ENCODE data around the gene KCNG2.

The KCNG2 gene

DNA sequence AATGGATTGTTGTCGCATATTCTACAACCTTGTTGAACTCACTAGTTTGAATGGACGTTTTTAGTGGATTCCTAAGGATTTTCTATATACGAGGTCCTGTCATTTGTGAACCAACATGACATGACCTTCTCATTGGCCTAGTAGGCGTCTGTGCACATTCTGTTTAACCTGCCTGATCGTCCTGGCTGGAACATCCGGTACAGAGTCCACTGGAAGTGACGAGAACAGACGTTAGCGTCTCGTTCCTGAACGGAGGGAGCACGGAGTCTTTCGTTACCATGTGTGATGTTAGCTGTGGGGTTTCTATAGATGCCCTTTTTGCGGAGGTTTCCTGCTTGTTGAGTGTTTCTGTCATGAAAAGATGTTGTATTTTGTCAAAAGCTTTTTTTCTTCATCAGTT, 91.8 kb downstream of the KCNG2 start:
- DNase-seq: no peak

DNA sequence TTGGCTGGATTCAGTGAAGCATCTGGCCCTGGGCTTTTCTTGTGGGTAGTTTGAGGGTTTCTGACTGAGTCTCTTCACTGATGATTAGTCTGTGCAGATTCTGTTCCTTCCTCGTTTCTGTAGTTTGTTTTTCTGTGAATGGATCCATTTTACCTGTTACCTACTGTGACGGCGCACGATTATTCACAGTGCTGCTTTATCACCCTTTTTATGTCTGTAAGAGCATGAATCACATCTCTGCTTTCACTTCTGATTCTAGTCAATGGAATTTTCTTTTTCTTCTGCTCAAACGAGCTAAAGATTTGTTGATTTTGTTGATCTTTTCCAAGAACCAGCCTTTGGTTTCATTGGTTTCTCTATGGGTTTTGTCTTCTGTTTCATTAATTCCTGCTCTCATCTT, 92.9 kb downstream of the KCNG2 start:
- DNase-seq: no peak

DNA sequence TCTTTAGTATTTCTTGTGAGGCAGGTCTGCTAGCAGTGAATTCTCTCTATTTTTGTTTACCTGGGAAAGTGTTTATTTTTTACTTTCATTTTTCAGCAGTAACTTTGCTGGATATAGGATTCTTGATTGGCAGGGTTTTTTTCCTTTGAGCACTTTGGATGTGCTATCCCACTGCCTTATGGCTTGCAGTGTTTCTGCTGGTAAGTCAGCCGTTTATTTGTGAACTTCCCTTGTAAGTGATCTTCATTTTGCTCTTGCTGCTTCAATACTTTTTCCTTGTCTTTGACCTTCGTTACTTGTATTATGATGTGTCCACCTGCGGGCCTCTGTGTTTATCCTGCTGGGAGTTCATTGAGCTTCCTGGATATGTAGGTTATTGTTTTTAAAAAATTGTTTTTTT, 99.0 kb downstream of the KCNG2 start:
- DNase-seq: no peak

DNA sequence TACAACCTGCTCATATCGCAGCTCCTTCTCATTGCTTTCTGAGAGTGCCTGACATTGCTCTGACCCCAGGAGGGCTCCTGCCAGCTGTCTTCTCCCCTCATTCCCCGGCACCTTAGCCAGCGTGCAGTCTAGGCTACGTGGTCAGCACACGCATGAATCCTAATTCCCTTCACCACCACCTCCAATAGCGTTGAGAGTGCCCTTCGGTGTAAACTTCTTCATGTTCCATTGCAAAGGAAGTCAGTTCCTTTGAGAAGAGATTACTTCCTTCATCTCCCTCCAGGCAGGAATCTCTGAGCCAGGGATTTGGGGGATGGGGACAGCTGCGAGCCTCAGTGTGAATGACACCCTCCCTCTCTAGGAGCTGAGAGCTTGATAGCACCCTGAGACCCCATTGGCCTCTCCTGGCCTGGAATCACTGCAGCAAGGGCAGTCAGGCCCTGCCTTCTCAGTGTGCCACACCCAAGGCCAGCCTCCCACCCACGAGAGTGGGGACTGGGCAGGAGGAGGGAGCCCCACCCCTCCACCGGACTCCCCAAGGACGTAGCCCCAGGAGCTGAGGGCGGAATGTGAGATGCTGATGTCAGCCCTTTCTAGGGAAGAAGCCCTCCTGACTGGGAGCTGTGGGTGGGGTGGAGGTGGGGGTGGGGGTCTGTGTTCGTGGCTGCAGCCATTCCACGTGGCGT, 100.3 kb downstream of the KCNG2 start:
- no peak for DNase-seq

DNA sequence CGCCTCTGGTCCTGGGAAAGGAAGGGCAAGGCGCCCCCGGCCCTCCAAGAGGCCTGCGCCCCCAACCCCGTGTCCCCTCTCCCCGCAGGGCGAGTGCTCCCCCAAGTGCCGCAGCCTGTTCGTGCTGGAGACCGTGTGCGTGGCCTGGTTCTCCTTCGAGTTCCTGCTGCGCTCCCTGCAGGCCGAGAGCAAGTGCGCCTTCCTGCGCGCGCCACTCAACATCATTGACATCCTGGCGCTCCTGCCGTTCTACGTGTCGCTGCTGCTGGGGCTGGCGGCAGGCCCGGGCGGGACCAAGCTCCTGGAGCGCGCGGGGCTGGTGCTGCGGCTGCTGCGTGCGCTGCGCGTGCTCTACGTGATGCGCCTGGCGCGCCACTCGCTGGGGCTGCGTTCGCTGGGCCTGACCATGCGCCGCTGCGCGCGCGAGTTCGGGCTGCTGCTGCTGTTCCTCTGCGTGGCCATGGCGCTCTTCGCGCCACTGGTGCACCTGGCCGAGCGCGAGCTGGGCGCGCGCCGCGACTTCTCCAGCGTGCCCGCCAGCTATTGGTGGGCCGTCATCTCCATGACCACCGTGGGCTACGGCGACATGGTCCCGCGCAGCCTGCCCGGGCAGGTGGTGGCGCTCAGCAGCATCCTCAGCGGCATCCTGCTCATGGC, 101.3 kb downstream of the KCNG2 start:
- DNase-seq: no peak

DNA sequence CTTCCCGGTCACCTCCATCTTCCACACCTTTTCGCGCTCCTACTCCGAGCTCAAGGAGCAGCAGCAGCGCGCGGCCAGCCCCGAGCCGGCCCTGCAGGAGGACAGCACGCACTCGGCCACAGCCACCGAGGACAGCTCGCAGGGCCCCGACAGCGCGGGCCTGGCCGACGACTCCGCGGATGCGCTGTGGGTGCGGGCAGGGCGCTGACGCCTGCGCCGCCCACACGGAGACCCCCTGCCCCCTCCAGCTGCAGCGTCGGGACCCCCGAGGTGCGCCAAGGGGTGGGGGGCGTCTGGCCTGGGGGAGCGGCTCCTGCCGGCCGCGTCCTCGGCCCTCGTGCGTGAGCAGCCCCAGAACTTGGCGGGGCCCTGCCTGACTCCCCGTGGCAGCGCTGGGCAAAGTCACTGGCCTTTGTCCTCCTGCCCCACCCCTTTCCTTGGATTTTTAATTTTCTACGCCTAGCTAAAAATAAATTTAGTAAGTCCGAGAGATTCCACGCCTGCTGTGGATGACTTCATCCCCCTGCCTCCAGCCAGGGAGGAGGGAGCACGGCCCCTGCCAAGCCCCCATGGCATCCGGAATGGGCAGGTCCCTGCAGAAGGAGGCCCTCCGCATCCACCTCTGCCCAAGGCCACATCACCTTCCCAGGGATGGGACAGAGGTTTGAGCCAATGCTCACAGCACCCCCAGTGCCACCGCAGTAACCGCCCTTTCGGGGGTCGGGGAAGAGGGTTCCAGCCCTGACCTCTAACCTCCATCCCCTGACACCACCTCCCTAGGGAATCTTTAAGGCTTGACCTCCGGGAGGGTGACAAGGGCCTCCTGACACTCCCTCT, 102.1 kb downstream of the KCNG2 start:
- no peak for DNase-seq

DNA sequence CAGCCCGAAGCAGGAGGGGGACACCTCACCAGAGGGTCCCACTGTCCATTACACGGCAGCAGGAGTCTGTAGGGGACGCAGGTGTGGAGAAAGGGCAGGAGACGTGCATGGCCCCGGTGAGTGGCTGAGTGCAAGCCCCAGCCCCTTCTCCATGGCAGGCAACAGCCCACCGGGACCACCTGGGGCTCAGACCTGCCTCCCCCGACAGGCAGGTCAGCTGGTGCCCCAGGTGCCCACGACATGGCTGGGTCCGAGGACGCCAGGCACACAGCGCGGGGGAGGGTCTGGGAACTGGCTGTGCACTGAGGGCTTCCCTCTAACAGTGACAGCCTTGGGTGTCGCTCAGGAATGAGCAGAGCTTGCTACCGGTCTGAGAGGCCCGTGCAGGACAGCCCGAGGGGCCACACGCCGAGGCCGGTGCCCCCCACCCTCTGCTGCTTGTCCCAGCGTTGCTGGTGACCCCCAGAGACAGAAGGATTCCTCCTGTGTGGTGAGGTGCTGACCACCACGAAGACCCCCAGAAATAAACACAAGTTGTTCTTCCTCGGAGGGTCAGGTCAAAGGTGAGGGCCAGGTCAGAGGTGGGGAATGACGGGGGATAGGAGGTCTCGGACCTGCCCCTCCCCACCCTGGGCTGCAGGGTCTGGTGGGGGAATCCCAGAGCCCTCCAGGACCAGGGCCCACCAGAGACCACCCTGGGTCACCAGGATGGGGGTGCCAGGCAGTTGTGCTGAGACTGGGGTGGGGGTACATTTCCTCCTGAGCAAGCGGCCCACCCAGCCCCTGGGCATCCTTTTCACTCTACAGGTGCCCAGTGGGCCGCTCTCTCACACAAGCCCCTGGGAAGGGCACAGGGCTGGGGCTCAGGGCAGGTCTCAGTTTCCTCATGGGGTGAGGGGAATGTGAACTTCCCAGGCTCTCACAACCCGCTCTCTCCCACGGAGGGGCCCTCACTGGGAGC, 103.2 kb downstream of the KCNG2 start:
- DNase-seq: no peak

DNA sequence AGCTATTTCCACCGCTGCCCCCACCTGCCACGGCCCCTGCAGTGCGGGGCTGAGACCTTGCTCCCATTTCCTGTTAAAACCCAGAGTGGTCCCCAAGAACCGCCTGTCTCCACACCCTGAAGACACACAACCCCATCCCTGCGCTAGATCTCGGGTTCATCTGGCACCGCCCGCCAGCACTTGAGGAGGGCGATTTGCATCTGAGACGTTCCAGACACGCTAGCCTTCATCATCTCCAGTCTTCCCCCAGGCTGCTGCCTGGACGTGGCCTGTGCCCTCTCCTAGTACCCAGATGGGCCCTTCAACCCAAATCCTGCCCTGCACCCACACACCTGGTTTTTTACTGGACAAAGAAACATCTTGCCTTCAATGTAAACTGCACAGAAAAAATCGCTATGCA, 103.9 kb downstream of the KCNG2 start:
- DNase-seq: no peak

DNA sequence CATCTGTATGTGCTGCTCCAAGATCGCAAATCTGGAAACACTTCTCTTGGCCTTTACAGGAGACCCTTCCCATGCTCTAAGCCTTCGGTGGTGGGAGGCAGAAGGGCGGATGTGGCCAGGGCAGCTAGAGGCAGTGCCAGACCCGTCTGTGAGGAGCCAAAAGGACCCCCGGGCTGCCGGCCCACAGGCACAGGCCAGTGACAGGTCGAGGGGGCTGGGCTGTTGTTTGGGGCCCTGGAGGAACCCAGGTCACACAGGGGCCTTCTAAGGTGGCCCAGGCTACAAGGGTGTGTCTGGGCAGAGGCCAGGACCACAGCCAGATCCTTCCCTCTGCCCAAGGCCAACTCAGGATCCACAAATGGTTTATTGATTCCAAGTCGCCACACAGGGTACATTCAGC, 104.3 kb downstream of the KCNG2 start:
- DNase-seq: no peak

DNA sequence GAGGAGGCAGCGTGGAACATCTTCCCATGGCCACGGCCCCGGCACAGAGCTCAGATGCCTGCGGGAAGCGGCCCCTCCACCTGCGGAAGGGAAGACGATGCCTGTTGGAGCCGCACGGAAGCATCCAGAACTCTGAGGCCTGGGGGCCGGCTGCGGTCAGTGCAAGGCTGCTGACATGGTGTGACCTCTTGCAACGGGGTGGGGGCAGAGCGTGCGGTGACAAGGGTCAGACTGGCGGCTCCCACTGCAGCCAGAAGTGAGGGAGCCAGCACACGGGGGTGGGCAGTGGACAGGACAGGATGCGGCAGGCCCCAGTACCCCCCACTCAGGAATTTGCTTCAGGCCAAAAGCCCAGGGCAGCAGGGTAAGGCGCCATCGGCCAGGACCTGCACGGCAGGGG, 104.9 kb downstream of the KCNG2 start:
- DNase-seq: no peak

DNA sequence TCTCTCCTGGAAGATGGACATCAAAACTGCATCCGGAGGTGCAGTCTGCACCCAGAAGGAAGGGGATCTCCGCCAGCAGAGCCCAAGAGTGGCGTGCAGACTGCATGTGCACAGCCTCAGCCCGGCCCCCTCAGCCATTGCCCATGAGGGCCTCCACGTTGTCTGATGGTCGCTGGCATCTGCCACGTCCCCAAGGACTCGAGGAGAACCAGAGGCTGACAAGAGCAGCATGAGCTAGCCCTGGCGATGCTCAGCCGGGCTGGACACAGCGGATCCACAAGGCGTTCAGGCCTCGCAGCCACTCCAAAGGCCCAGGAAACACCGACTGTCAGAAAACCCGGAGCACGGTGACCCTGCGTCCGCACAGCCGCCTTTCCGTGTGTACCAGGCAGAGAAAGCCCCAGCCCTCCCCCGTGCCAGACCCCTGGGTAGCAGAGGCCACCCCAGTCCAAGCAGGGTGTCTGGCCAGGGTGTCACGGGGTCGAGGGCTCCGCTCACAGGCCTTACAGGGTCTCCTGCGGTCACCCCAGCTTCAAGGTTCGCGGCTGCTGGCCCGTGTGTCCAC, 105.4 kb downstream of the KCNG2 start:
- no peak for DNase-seq

DNA sequence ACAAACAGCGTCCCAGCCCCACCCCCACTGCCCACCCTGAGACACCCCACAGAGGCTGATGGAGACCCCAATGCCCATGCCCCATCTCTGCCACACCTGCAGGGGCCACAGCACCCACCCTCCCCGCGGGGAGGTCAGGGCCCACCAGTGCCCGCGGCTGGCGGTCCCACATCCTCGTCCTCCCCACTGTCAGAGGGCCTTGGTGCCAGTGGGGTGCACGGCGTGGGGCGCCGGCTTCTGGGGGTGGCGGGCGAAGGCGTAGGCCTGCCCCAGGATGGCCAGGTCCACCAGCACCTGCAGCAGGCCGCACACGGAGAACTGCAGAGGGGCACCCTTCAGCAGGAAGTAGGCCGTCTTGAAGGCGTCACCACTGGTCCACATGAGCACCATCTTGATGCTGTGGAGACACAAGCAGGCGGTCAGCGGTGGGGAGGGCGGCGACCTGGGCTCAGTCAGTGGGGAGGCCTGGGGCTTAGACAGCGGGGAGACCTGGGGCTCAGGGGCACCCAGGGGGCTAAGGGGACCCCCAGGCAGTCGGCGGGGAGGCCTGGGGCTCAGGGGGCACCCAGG, 106.1 kb downstream of the KCNG2 start:
- DNase-seq: no peak

DNA sequence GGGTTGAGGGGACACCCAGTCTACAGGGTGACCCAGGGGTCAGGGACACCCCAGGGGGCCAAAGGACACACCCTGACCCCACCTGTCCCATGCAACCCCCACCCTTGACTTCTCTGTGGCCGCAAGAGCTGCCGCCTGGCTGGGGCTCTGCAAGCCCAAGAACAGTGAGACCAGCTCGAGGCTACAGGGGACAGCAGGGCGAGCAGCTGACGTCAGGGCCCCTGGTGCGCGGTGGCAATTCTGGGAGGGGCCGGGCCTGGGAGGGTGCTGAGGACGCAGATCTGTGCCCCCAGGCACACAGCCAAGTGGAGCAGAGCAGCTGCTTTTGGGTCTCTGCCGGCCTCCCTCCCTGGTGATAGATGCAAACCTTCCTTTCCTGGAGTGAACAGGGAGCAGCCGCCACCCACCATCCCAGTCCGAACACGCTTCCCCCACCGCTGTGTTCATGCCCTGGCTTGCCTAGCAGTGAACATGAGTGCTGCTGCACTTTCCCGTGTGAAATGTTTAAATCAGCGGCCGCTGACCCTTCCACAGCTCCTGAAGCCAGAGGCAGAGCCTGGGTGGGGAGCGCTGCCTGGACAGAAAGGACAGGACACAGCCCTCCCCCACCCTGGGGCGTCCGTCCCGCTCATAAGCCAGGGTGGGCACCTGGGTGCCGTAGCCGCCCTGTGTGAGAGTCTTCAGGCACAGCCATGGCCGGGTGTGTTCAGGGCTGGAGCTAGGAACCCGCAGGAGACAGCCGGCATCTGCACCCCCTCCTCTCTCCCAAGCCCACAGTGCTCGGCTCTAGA, 106.8 kb downstream of the KCNG2 start:
- no peak for DNase-seq

DNA sequence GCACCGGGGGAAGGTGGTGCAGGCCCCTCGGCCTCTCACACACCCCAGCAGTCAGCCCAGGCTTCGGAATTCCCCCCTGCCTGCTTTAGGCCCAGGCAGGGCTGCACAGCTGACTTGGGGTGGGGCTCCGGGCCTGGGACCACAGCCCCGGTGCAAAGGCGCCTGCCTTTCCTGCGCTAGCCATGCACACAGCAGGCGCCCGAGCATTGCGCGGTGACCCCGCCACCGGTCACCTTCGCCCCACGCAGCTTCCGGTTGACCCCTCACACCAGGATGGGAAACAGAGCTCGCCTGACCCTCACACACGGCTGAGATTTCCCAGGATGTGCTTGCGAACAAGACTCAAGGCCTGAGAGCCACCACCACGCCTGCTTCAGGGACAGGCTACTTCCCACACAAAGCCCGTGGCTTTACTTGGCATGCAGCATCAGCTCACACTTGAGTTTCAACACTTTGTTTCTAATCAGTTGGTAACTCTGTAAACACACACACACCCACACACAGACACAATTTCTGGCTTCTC, 107.7 kb downstream of the KCNG2 start:
- no peak for DNase-seq

DNA sequence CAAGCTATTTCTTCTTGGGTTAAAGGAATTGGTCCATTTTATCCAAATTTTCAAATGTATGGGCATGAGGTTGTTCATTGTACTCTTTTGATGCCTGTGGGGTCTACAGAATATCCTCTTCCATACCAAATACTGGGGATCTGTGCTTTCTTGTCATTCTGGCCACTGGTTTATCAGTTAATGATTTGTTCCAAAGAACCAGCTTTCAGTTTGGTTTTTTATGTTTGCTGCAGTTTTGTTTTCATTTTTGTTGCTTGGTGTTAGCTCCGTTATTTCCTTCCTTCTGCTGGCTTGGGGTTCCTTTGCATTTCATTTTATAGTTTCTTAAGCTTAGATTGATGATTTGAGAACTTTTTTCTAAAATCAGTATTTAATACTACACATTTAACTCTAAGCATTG, 108.3 kb downstream of the KCNG2 start:
- DNase-seq: no peak

DNA sequence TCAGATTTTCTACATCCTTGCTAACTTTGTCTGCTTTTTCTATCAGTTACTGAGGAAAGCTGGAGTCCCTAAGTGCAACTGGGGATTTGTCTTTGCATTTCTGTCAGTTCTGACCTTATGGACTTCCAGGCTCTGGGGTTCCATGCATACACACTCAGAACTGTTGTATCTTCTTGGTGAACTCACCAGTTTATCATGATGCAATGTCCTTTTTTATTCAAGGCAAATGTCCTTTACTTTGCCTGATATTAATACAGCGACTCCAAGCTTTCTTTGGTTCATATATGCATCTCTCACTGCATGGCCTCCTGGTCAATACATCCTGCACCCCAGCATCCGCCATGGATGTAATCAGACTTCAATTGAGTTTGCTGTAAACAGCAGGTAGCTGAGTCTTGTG, 109.0 kb downstream of the KCNG2 start:
- no peak for DNase-seq

DNA sequence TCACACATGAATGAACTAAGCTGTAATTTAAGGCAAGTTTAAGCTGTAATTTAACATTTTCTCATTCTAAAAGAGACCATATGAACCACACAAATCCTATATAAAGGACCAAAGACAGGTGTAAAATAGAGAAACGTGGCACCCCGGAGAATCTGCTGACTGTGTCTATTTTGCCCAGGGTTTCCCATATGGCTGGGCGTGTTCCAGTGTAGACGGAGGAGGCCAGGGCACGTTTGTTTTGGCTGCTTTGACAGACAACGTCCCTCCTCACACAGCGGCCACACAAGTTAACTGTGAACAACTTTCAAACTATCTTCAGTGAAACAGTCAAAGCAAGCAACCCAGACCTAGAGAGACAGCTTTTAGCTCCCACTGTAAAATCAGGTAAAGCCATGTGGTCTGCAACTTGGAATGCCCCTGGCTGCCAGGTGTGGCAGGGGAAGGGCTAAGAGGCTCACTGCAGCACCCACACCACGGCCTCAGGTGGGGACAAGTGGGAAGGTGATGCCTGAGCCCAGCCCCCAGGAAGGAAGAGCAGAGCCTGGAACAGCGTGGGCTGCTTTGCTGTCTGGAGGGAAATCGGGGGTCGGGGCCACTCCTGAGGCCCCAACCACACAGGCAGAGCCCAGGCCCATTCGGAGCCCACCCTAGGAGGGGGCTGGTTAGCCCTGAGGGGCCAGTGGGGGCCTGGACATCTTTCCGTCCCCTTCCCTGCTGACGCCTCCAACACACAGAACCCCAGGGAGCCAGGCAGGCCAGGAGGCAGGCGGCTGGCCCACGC, 113.0 kb downstream of the KCNG2 start:
- no peak for DNase-seq

DNA sequence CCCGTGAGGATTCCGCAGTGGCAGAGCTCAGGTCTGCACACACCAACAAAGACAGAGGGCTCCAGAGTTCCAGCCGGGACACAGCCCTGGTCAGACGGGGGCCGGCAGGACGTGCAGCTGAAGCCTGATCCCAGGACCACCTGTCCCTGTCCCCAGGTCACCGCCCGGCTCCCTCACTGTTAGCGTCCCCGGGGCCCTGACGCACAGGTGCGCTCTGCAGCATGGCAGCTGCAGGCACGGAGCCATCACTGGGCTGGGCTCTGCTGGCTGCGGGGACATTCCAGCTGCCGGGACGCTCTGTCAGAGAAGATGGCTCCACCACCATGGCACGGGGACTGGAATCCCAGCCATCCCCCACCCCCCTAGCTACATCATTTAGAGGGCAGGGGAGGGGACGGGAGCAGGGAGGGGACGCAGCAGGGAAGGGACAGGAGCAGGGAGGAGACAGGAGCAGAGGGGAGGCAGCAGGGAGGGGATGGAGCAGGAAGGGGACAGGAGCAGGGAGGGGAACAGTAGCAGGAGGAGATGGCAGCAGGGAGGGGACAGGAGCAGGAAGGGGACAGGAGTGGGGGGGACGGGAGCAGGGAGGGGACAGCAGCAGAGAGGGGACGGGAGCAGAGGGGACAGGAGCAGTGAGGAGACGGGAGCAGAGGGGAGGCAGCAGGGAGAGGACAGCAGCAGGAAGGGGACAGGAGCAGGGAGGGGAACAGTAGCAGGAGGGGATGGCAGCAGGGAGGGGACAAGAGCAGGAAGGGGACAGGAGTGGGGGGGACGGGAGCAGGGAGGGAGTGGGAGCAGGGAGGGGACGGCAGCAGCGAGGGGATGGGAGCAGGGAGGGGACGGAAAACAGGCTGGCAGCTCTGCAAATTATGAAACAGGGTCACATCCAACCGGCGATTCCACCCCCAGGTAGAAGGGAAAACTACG, 113.9 kb downstream of the KCNG2 start:
- no peak for DNase-seq

DNA sequence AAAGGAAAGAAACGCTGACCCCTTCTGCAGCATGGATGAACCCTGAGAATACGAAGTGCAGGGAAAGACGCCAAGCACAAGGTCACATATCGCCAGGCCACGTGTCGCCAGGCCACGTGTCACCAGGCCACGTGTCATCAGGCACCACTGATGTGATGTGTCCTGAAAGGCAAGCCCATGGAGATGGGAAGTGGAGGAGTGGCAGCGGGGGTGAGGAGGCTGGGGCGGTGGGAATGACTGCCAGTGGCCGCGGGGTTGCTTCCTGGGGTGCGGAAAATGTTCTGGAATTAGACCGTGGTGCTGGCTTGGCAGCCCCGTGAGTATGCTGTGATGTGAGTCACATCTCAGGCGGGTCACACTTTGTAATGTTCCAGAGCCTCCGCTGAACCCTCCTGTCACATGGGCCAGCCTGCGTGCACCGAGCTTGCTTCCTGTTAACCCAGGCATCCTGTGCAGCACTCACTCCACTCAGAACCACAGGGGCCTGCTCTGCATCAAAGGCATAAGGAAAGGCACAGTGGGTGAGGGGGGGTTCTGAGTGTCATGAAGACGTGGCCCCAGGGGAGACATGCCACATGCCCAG, 114.8 kb downstream of the KCNG2 start:
- no peak for DNase-seq

Measured in hippocampal formation (tissue), 2 donors.